OCI-LY3 (cell line): ENCODE measurements around the gene CFC1.
"Not testable (repeated sequence)": the region's sequence is repeated elsewhere in the genome, so short reads cannot be mapped to it uniquely, and the experiment has no call there.

Experiments
- CTCF ChIP-seq: fragments of 200-600, 300-600 bp; sonication (generic); IDR thresholded peaks from 2 replicates; pipeline ENCODE4 v1.5.1; 2014; ENCODE audit warnings: antibody characterized with exemption, low read length, low read depth
- EZH2phosphoT487 ChIP-seq: fragments of 200-600 bp; shearing (Covaris generic); IDR thresholded peaks from 2 replicates; pipeline ENCODE4 v1.6.1; 2018; ENCODE audit warnings: antibody characterized with exemption, mixed run types, low read depth

DNA sequence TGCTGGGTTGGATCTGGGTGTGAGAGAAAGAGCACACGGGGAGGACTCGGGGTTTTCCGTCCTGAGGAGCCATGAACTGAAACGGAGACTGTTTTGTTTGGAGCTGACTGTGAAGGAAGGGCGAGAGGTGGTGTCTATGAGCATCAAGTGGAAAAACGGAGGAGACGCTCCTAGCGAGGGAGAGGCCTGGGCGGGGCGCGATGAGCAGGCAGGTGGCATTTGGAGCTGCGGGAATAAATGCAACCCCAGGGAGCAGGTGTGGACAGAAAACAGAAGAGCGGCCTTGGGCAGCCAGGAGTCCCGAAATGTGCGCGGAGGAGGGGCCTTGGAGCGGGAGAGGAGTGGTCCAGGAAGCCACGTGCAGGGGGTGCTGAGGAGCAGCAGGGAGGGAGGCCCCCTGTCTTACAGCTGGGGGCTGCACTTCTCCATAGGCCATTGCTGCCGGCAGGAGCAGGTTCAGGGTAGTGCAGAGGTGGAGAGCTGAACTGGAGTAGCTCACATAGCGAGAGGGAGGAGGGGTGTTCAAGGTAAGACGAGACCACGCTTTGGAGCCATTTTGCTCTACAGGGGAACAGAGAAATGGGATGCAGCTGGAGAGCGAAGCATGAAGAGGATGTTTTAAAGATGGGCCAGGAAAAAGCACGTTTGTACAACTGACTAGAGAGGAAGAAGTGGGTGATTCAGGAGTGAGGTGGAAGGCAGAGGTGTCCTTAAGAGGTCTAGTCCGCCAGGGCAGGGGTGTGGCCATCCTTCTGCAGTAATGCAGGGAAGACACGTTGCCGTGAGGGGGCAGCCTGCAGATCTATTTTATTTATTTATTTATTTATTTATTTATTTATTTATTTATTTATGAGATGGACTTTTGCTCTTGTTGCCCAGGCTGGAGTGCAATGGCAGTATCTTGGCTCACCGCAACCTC, 9.9 kb upstream of the CFC1 start:
- TF ChIP-seq CTCF, EZH2phosphoT487: not testable (repeated sequence)
